Keratinocyte (primary cell): ENCODE results near the gene UBE2O. TPM values are rescaled to one million over a fixed set of nuclear protein-coding genes. Genes with fewer than 3 reads are reported as not detected.

Source experiments
- DNase-seq: peaks from one replicate; pipeline ENCODE4 v3.0.0-alpha.2; 2011; ENCODE audit warnings: low read depth, missing footprints, low spot score
- FAIRE-seq: peaks from 2 replicates; lab custom pipeline; 2011; peaks lifted over from hg19 to GRCh38; lab: Jason Lieb, UNC
- H2AFZ ChIP-seq: 2 replicates; pipeline ENCODE4 v1.6.0; 2012; ENCODE audit warnings: low read length, control low read depth, inconsistent platforms; ENCODE audit not compliant: control insufficient read depth
- H3K27ac ChIP-seq: 2 replicates; pipeline ENCODE4 v1.5.1; 2011; ENCODE audit warnings: low read length; ENCODE audit not compliant: control insufficient read depth, insufficient read depth
- H3K27me3 ChIP-seq: 3 replicates; pipeline ENCODE4 v1.6.0; 2011; ENCODE audit warnings: low read length; ENCODE audit not compliant: control insufficient read depth, insufficient read depth; ENCODE audit errors: extremely low read depth
- H3K36me3 ChIP-seq, 2 experiments: 2 replicates in 1 of 2; 3 replicates in 1 of 2; pipeline ENCODE4 v1.5.1; 2011; ENCODE audit warnings: low read length in 2 of 2, mild to moderate bottlenecking in 1 of 2; ENCODE audit not compliant: control insufficient read depth in 2 of 2, insufficient read depth in 2 of 2; ENCODE audit errors: extremely low read depth in 1 of 2
- H3K4me1 ChIP-seq: 3 replicates; pipeline ENCODE4 v1.5.1; 2011; ENCODE audit warnings: low read length; ENCODE audit not compliant: control insufficient read depth, insufficient read depth; ENCODE audit errors: extremely low read depth
- H3K4me2 ChIP-seq: 3 replicates; pipeline ENCODE4 v1.6.0; 2011; ENCODE audit warnings: low read depth, low read length; ENCODE audit not compliant: control insufficient read depth, insufficient read depth; ENCODE audit errors: extremely low read depth
- H3K4me3 ChIP-seq, 3 experiments: fragments of 200-600 bp in 1 of 3; sonication (generic) in 1 of 3; 2 replicates in 2 of 3; 3 replicates in 1 of 3; pipeline ENCODE4 v1.5.1; 2011 to 2016; ENCODE audit warnings: low read length in 3 of 3, mild to moderate bottlenecking in 3 of 3, control low read depth in 2 of 3, inconsistent platforms in 1 of 3, low read depth in 1 of 3, mixed read lengths in 1 of 3, mixed run types in 1 of 3, moderate library complexity in 1 of 3; ENCODE audit not compliant: control insufficient read depth in 2 of 3, insufficient read depth in 2 of 3; ENCODE audit errors: extremely low read depth in 1 of 3
- H3K79me2 ChIP-seq: 2 replicates; pipeline ENCODE4 v1.6.0; 2012; ENCODE audit warnings: low read length; ENCODE audit not compliant: control insufficient read depth, insufficient read depth
- H3K9ac ChIP-seq: 3 replicates; pipeline ENCODE4 v1.6.0; 2011; ENCODE audit warnings: low read length; ENCODE audit not compliant: control insufficient read depth, insufficient read depth; ENCODE audit errors: extremely low read depth
- H3K9me1 ChIP-seq: 3 replicates; pipeline ENCODE4 v1.6.0; 2011; ENCODE audit warnings: low read length; ENCODE audit not compliant: control insufficient read depth, insufficient read depth; ENCODE audit errors: extremely low read depth
- H3K9me3 ChIP-seq: 2 replicates; pipeline ENCODE4 v1.5.1; 2012; ENCODE audit warnings: low read depth, low read length; ENCODE audit not compliant: control insufficient read depth
- H4K20me1 ChIP-seq: 3 replicates; pipeline ENCODE4 v1.6.0; 2011; ENCODE audit warnings: low read length; ENCODE audit not compliant: control insufficient read depth, insufficient read depth; ENCODE audit errors: extremely low read depth
- EZH2 ChIP-seq: IDR thresholded peaks from one replicate; pipeline ENCODE4 v1.6.1; 2012; ENCODE audit warnings: inconsistent platforms, mild to moderate bottlenecking, low read length, moderate library complexity
- dilution Hi-C: fragments of 300-500 bp; cut with MboI; formaldehyde crosslinking; loops from one replicate; pipeline ENCODE4 v1.7.0; 2020; ENCODE audit warnings: low sequenced_read_pairs; ENCODE audit not compliant: extremely low pct_ligation_motif_present
- polyA minus RNA-seq, 3 experiments: library from RNA; depleted of rRNA, polyadenylated mRNA; stranded (reverse); fragments of >200 nt; gene quantifications; 1 replicate in 1 of 3; 2 replicates in 1 of 3; 3 replicates in 1 of 3; pipeline ENCODE4 v1.2.3, GENCODE V29; 2011
- polyA plus RNA-seq, 5 experiments: library from polyadenylated mRNA; depleted of rRNA in 3 of 5; stranded (reverse) in 3 of 5; stranded (forward) in 1 of 5; unstranded in 1 of 5; fragments of >200 nt; gene quantifications; 1 replicate in 1 of 5; 2 replicates in 3 of 5; 3 replicates in 1 of 5; pipeline versions ENCODE4 v1.2.1 to v1.2.3, GENCODE V29; 2011 to 2012; ENCODE audit warnings: missing spikeins in 2 of 5, low read depth in 1 of 5, low replicate concordance in 1 of 5
- TF ChIP-seq, protein P1 (sequence below), 3 experiments: IDR thresholded peaks in 1 of 3; conservative IDR thresholded peaks in 1 of 3; optimal IDR thresholded peaks in 1 of 3; 2 replicates in 2 of 3; 3 replicates in 1 of 3; pipeline versions ENCODE3 to v1.5.1; 2011; ENCODE audit warnings: low read length in 3 of 3, mild to moderate bottlenecking in 3 of 3, moderate library complexity in 2 of 3, control low read depth in 1 of 3, inconsistent platforms in 1 of 3; ENCODE audit not compliant: insufficient read depth in 2 of 3; ENCODE audit errors: extremely low read depth in 1 of 3

UBE2O gene
- 8.9 to 12.3 TPM (median 10.9 TPM) in 3 replicates for polyA plus RNA-seq
- polyA plus RNA-seq (2011; ENCODE audit: low read depth), result 10.9 TPM
- 6.0 and 6.6 TPM in 2 replicates for polyA plus RNA-seq (2011; cell fraction: cytosol; rRNA removed)
- polyA plus RNA-seq (2011; cell fraction: nucleus; rRNA removed), result 31.8 and 35.9 TPM in 2 replicates
- polyA plus RNA-seq (2012; ENCODE audit: low replicate concordance), result 12.5 and 17.3 TPM in 2 replicates
- polyA minus RNA-seq, result 42.0 to 78.1 TPM (median 54.8 TPM) in 3 replicates
- polyA minus RNA-seq (2011; cell fraction: cytosol; rRNA and poly(A)+ RNA removed), result 12.1 TPM
- 23.6 and 40.3 TPM in 2 replicates for polyA minus RNA-seq (2011; cell fraction: nucleus; rRNA and poly(A)+ RNA removed)

DNA sequence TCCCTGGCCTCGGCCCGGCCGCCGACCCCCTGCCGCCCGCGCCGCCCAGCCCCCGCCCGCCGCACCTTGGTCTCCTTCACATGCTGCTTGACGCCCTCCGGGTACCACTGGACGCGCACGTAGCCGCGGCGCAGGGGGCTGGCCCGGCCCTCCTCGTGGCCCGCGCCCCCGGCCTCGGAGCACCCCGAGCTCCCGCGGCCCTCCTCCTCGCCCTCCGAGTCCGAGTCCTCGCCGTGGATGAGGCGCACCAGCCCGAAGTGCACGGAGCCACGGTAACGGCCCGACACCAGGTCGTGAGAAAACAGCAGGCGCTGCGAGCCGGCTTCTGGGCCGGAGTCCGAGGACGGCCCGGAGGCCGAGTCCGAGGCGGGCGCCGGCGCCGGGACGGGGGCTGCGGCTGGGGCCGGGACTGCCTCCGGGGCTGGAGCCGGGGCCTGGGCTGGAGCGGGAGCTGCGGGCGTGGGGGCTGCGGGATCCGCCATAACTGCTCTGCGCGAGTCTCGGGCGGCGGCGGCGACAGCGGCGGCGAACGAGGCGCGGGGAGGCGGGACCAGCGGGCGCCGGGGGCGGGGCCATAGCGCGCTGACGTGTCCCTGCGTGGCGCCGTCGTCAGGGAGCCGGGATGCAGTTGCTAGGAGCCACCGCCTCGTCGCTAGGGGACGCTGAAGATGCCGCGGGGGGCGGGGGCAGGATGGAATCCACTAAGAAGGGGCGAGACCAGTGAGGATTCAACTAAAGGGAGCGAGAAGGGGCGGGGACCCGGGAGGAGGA, at the start of gene UBE2O:
Gene UBE2O (minus strand): TSS at position 493 of the 771 bp plus-strand sequence. CDS start 11 bp downstream, at position 482.
- peaks cover 22% of the 10 kb centered on the region for H3K4me1 ChIP-seq
- FAIRE-seq (no peak), DNase-seq (peak; percentile 60)
- H3K27ac ChIP-seq, result peak within 1 kb of the TSS; percentile 44
- H4K20me1 ChIP-seq, result peaks cover 10% of the 10 kb centered on the region
- no peaks in the 10 kb centered on the region for H3K9me3 ChIP-seq
- TF ChIP-seq EZH2, result no peak
- TF ChIP-seq, protein P1, sequence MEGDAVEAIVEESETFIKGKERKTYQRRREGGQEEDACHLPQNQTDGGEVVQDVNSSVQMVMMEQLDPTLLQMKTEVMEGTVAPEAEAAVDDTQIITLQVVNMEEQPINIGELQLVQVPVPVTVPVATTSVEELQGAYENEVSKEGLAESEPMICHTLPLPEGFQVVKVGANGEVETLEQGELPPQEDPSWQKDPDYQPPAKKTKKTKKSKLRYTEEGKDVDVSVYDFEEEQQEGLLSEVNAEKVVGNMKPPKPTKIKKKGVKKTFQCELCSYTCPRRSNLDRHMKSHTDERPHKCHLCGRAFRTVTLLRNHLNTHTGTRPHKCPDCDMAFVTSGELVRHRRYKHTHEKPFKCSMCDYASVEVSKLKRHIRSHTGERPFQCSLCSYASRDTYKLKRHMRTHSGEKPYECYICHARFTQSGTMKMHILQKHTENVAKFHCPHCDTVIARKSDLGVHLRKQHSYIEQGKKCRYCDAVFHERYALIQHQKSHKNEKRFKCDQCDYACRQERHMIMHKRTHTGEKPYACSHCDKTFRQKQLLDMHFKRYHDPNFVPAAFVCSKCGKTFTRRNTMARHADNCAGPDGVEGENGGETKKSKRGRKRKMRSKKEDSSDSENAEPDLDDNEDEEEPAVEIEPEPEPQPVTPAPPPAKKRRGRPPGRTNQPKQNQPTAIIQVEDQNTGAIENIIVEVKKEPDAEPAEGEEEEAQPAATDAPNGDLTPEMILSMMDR (optimal IDR thresholded peaks at IDR 0.05 in 1 of 3, IDR thresholded peaks at IDR 0.05 in 1 of 3, conservative IDR thresholded peaks at IDR 0.05 in 1 of 3; ENCODE audit: extremely low read depth in 1 of 3, insufficient read depth in 2 of 3, low read length in 3 of 3), result peak in 2 of 3 experiments; percentile 32 to 72
- dilution Hi-C loops, result no loop called here
- H3K79me2 ChIP-seq, result peaks cover 48% of the 10 kb centered on the region
- no peaks in the 10 kb centered on the region for H3K36me3 ChIP-seq
- peaks cover 3% of the 10 kb centered on the region for H3K9me1 ChIP-seq
- peak within 1 kb of the TSS; percentile 51 for H2AFZ ChIP-seq
- H3K27me3 ChIP-seq, result no peaks in the 10 kb centered on the region
- peak within 1 kb of the TSS; percentile 84 to 89 (median 84) for H3K4me3 ChIP-seq
- H3K4me2 ChIP-seq, result peak within 1 kb of the TSS; percentile 95
- peak within 1 kb of the TSS; percentile 85 for H3K9ac ChIP-seq

DNA sequence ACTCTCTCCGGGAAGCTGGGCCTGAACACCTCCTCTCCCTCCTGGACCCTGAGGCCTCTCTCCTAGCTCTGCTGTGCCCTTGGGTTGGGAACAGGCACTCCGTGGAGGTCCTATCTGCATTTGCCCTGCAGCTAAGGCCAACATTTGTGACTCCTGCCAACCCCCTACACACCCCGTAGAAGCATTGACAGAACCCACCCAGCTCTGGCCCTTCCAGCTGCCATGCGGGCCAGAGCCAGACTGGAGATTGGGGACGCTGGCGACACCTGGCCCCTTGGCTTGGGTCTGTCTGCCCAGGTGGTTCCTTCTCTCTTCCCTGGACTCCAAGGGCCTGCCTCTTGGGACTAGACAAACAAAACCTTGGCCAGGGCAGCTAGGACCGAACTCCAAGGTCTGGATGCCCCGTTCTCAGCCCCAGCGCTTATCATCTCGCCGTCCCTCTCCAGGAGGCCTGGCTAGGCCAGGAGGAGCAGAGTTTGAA, 48.9 kb upstream of the UBE2O start:
- DNase-seq (no peak), FAIRE-seq (no peak)
- H3K4me2 ChIP-seq, result peak overlapping the region; percentile 78
- peak overlapping the region; percentile 66 for H3K27ac ChIP-seq
- H3K4me3 ChIP-seq, result peak overlapping the region in 1 of 3 experiments; percentile 48
- dilution Hi-C loops, result no loop called here
- H3K36me3 ChIP-seq, result no peaks in the 10 kb centered on the region
- peaks cover 3% of the 10 kb centered on the region for H3K9me1 ChIP-seq
- H2AFZ ChIP-seq, result peak overlapping the region; percentile 93
- H4K20me1 ChIP-seq, result peaks cover 10% of the 10 kb centered on the region
- peaks cover 36% of the 10 kb centered on the region for H3K4me1 ChIP-seq
- H3K79me2 ChIP-seq, result peaks cover 41% of the 10 kb centered on the region
- H3K27me3 ChIP-seq, result peaks cover 4% of the 10 kb centered on the region
- H3K9ac ChIP-seq, result peak overlapping the region; percentile 95
- TF ChIP-seq, protein P1 (optimal IDR thresholded peaks at IDR 0.05 in 1 of 3, IDR thresholded peaks at IDR 0.05 in 1 of 3, conservative IDR thresholded peaks at IDR 0.05 in 1 of 3; ENCODE audit: extremely low read depth in 1 of 3, insufficient read depth in 2 of 3, low read length in 3 of 3), result no peak
- TF ChIP-seq EZH2, result no peak
- no peaks in the 10 kb centered on the region for H3K9me3 ChIP-seq
